Measurements from ENCODE around the gene MYL3. TPM values are rescaled to one million over a fixed set of nuclear protein-coding genes. Genes with fewer than 3 reads are reported as not detected.
"Not testable (repeated sequence)": the region's sequence is repeated elsewhere in the genome, so short reads cannot be mapped to it uniquely, and the experiment has no call there.

The MYL3 gene
- total RNA-seq, result 10 to 100 TPM in 1 of 4 donors, 1 to 10 TPM in 1, not detected in 2; 1.5 to 17.3 TPM

- Histone ChIP-seq H3K4me1 (peaks cover 0 to 14% (median 0%) of the 10 kb centered on the region in 4 donors), H3K9me3 (no peaks in the 10 kb centered on the region), H3K27me3 (no peaks in the 10 kb centered on the region), H3K4me3 (no peak within 1 kb of the TSS), H3K36me3 (no peaks in the 10 kb centered on the region), H3K27ac (no peak within 1 kb of the TSS)
- no peak for DNase-seq
- TF ChIP-seq POLR2A (IDR thresholded peaks at IDR 0.05), result no peak
- TF ChIP-seq, protein P1, sequence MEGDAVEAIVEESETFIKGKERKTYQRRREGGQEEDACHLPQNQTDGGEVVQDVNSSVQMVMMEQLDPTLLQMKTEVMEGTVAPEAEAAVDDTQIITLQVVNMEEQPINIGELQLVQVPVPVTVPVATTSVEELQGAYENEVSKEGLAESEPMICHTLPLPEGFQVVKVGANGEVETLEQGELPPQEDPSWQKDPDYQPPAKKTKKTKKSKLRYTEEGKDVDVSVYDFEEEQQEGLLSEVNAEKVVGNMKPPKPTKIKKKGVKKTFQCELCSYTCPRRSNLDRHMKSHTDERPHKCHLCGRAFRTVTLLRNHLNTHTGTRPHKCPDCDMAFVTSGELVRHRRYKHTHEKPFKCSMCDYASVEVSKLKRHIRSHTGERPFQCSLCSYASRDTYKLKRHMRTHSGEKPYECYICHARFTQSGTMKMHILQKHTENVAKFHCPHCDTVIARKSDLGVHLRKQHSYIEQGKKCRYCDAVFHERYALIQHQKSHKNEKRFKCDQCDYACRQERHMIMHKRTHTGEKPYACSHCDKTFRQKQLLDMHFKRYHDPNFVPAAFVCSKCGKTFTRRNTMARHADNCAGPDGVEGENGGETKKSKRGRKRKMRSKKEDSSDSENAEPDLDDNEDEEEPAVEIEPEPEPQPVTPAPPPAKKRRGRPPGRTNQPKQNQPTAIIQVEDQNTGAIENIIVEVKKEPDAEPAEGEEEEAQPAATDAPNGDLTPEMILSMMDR (IDR thresholded peaks at IDR 0.05), result no peak
These were observed at the start of gene MYL3 for GRCh38 chr3:46863261-46863782. Gene MYL3, minus strand, starts transcription at chr3:46863444. Its CDS starts 54 bp downstream, at chr3:46863390.

DNA sequence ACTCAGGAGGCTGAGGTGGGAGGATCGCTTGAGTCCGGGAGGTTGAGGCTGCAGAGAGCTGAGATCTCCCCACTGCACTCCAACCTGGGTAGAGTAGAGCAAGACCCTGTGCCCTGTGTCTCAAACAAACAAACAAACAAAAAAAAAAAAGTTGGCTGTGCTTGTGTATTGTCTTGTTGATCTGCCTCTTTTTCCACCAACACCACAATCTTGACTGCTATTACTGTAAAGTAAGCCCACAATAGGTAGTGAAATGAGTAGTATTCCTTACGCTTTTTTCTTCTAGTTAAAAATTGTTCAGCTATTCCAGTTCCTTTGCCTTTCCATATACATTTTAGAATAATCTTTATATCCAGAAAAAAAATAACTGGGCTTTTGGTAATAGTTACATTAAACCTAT, 49.7 kb upstream of the MYL3 start:
- no peak for TF ChIP-seq POLR2A (IDR thresholded peaks at IDR 0.05)
- TF ChIP-seq, protein P1 (IDR thresholded peaks at IDR 0.05), result no peak
- Histone ChIP-seq H3K36me3 (peaks cover 0 to 18% (median 0%) of the 10 kb centered on the region in 3 donors), H3K4me3 (no peak overlapping the region), H3K27me3 (no peaks in the 10 kb centered on the region), H3K4me1 (peaks cover 0 to 22% (median 5%) of the 10 kb centered on the region in 4 donors), H3K27ac (no peak overlapping the region), H3K9me3 (no peaks in the 10 kb centered on the region)
- no peak for DNase-seq

DNA sequence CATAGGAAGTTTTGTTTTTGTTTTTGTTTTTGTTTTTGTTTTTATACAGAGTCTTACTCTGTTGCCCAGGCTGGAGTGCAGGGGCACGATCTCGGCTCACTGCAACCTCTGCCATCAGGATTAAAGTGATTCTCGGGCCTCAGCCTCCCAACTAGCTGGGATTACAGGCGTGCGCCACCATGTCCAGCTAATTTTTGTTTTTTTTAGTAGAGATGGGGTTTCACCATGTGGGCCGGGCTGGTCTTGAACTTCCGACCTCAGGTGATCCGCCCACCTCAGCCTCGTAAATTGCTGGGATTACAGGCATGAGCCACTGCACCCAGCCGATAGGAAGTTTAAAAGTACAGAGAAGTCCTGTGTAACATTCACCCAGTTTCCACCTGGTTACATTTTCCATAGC, 47.7 kb upstream of the MYL3 start:
- not testable (repeated sequence) for H3K27ac ChIP-seq, H3K4me3 ChIP-seq, H3K9me3 ChIP-seq, H3K36me3 ChIP-seq, H3K27me3 ChIP-seq
- peak in 1 of 3 donors; percentile 15 for DNase-seq
- H3K4me1 ChIP-seq, result peaks cover 0 to 22% (median 5%) of the 10 kb centered on the region in 4 donors

GRCh38 chr3:46910166-46910760, 47.0 kb upstream of the MYL3 start:
- Histone ChIP-seq H3K9me3 (no peaks in the 10 kb centered on the region), H3K4me1 (peaks cover 0 to 22% (median 5%) of the 10 kb centered on the region in 4 donors), H3K36me3 (no peaks in the 10 kb centered on the region), H3K4me3 (no peak overlapping the region), H3K27me3 (no peaks in the 10 kb centered on the region), H3K27ac (no peak overlapping the region)
- TF ChIP-seq POLR2A (IDR thresholded peaks at IDR 0.05), result no peak
- peak in 1 of 3 donors; percentile 39 for DNase-seq

GRCh38 chr3:46909535-46910161, 46.4 kb upstream of the MYL3 start:
- Histone ChIP-seq H3K4me1 (peaks cover 0 to 22% (median 5%) of the 10 kb centered on the region in 4 donors), H3K36me3 (no peaks in the 10 kb centered on the region), H3K9me3 (no peaks in the 10 kb centered on the region), H3K4me3 (no peak overlapping the region), H3K27me3 (no peaks in the 10 kb centered on the region), H3K27ac (no peak overlapping the region)
- TF ChIP-seq POLR2A (IDR thresholded peaks at IDR 0.05), result no peak
- TF ChIP-seq, protein P1 (IDR thresholded peaks at IDR 0.05), result peak; percentile 66 to 80 (median 76)
- peak; percentile 76 to 93 (median 83) for DNase-seq

- H3K27me3 ChIP-seq, result no peaks in the 10 kb centered on the region
- H3K36me3 ChIP-seq, result no peaks in the 10 kb centered on the region
- TF ChIP-seq, protein P1 (IDR thresholded peaks at IDR 0.05), result no peak
- no peak for TF ChIP-seq POLR2A (IDR thresholded peaks at IDR 0.05)
- H3K9me3 ChIP-seq, result no peaks in the 10 kb centered on the region
- peaks cover 0 to 20% (median 5%) of the 10 kb centered on the region in 4 donors for H3K4me1 ChIP-seq
- H3K27ac ChIP-seq, result no peak overlapping the region
- no peak overlapping the region for H3K4me3 ChIP-seq
- no peak for DNase-seq
These were observed 45.8 kb upstream of the MYL3 start for GRCh38 chr3:46908986-46909534.
